Measurements from ENCODE around the gene TMEM176A. TPM values are rescaled to one million over a fixed set of nuclear protein-coding genes. Genes with fewer than 3 reads are reported as not detected.
"Not testable (repeated sequence)": the region's sequence is repeated elsewhere in the genome, so short reads cannot be mapped to it uniquely, and the experiment has no call there.

The TMEM176A gene
- total RNA-seq, 2 donors from 2014 or later: 56.3 to 102 TPM

DNA sequence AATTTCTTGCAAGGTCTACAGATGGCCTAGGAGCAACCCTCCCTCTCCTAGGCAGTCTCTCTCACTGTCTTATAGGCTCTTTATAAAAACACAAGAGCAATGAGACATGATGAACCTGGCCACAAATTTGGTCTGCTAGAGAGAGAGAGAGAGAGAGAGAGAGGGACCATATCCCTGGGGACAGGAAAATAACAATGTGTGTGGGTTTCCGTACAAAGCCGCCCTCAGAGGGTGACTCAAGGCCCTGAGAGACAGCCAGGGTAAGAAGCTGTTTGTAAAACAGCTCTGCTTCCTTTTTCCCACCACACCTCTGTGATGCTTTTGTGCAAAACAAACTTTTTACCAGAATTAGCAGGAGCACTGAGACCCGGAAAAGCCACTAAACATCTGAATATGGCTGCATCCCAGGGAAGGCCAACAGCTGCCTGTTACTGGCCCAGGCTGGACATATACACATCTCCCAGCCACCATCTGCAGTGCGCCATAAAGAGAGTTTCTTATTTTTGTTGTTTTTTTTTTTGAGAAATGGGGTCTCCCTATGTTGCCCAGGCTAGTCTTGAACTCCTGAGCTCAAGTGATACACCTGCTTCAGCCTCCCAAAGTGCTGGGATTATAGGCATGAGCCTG is 45.0 kb upstream of the TMEM176A start:
- H3K4me3 ChIP-seq: no peak overlapping the region
- H3K27me3 ChIP-seq: no peaks in the 10 kb centered on the region
- no peak for DNase-seq (ENCODE audit: low spot score)
- H3K27ac ChIP-seq: peak overlapping the region; percentile 0 to 54
- no peaks in the 10 kb centered on the region for H3K36me3 ChIP-seq
- TF ChIP-seq, protein P1, sequence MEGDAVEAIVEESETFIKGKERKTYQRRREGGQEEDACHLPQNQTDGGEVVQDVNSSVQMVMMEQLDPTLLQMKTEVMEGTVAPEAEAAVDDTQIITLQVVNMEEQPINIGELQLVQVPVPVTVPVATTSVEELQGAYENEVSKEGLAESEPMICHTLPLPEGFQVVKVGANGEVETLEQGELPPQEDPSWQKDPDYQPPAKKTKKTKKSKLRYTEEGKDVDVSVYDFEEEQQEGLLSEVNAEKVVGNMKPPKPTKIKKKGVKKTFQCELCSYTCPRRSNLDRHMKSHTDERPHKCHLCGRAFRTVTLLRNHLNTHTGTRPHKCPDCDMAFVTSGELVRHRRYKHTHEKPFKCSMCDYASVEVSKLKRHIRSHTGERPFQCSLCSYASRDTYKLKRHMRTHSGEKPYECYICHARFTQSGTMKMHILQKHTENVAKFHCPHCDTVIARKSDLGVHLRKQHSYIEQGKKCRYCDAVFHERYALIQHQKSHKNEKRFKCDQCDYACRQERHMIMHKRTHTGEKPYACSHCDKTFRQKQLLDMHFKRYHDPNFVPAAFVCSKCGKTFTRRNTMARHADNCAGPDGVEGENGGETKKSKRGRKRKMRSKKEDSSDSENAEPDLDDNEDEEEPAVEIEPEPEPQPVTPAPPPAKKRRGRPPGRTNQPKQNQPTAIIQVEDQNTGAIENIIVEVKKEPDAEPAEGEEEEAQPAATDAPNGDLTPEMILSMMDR (IDR thresholded peaks at IDR 0.05): no peak
- peaks cover 0 to 32% of the 10 kb centered on the region in 2 donors for H3K4me1 ChIP-seq
- H3K9me3 ChIP-seq: no peaks in the 10 kb centered on the region

DNA sequence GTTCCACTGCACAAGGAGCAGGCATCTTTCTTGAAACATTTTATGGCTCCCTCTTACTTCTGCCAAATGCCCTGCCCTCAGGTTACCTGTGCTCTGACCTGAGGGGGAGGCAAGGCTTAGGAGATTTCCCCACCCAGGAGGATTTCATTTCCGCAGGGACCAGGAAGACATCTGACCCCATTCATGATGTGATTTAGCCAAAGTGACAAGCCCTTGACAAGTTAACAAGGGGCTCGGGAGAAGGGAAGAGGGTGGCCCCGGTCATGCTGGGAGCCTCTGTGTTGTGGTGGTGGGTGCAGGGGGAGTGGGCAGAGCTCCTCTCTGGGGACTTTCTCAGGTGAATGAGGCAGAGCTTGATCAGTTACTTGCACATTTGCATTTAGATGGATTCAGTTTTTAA is 44.4 kb upstream of the TMEM176A start:
- Histone ChIP-seq H3K4me1 (peaks cover 0 to 30% of the 10 kb centered on the region in 2 donors), H3K9me3 (no peaks in the 10 kb centered on the region), H3K4me3 (no peak overlapping the region), H3K27me3 (no peaks in the 10 kb centered on the region), H3K27ac (peak overlapping the region; percentile 0 to 54), H3K36me3 (no peaks in the 10 kb centered on the region)
- TF ChIP-seq, protein P1 (IDR thresholded peaks at IDR 0.05): no peak
- DNase-seq (ENCODE audit: low spot score): no peak

DNA sequence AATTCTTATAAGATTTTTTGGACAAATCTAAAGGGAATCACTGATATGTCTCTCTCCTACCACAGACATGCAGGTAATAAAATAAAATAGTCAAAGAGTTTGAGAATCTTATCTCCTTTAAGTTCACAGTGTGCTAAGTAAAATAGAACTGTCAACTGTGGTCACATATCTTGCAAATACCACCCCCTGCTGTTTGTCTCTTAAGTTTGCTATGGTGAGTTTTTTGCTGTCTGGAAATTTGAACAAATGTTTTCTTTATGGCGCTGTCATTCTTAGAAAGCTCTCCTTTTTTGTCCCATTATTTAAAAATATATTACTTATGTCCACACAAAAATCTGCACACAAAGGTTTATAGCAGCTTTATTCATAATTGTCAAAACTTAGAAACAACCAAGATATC is 43.7 kb upstream of the TMEM176A start:
- Histone ChIP-seq H3K9me3 (no peaks in the 10 kb centered on the region), H3K36me3 (no peaks in the 10 kb centered on the region), H3K27ac (peak overlapping the region in 1 of 2 donors; percentile 0), H3K27me3 (no peaks in the 10 kb centered on the region), H3K4me1 (peaks cover 0 to 24% of the 10 kb centered on the region in 2 donors), H3K4me3 (no peak overlapping the region)
- TF ChIP-seq, protein P1 (IDR thresholded peaks at IDR 0.05): peak; percentile 32 to 65
- no peak for DNase-seq (ENCODE audit: low spot score)

DNA sequence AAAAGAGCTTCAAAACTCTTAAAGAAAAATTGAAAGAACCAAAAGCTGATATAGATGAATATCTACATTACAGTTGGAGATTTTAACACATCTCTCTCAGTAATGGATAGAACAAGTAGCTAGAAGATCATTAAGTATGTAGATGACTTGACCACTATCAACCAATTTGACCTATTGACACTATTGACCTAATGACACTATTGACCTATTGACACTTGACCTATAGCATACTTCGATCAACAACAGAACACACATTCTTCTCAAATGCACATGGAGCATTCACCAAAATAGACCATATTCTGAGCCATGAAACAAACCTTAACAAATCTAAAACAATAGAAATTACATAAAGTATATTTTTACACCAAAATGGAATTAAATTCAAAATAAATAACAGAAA is 41.1 kb upstream of the TMEM176A start:
- H3K4me3 ChIP-seq: no peak overlapping the region
- H3K9me3 ChIP-seq: no peaks in the 10 kb centered on the region
- peaks cover 0 to 14% of the 10 kb centered on the region in 2 donors for H3K4me1 ChIP-seq
- no peaks in the 10 kb centered on the region for H3K36me3 ChIP-seq
- no peaks in the 10 kb centered on the region for H3K27me3 ChIP-seq
- no peak overlapping the region for H3K27ac ChIP-seq
- TF ChIP-seq, protein P1 (IDR thresholded peaks at IDR 0.05): no peak
- no peak for DNase-seq (ENCODE audit: low spot score)

DNA sequence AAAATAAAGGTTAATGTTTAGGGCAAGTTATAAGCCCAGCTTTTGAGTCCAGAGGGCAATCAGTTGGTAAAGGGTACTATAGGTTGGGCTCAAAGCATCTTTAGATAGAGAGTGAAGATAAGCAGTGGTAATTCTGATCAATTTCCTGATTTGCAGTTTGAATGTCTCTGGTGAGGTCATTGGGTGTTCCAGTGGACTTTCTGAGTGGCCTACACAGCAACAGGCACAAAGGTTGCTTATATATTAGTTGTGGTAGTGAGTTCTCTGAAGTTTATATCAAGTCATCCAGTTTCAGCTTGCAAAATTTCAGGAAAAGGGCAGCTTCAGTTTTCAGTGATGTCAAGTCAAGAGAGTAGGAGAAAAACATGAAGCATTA is 34.2 kb upstream of the TMEM176A start:
- Histone ChIP-seq H3K27me3 (no peaks in the 10 kb centered on the region), H3K36me3 (no peaks in the 10 kb centered on the region), H3K4me3 (no peak overlapping the region), H3K9me3 (no peaks in the 10 kb centered on the region), H3K27ac (no peak overlapping the region), H3K4me1 (no peaks in the 10 kb centered on the region)
- no peak for DNase-seq (ENCODE audit: low spot score)
- TF ChIP-seq, protein P1 (IDR thresholded peaks at IDR 0.05): no peak

DNA sequence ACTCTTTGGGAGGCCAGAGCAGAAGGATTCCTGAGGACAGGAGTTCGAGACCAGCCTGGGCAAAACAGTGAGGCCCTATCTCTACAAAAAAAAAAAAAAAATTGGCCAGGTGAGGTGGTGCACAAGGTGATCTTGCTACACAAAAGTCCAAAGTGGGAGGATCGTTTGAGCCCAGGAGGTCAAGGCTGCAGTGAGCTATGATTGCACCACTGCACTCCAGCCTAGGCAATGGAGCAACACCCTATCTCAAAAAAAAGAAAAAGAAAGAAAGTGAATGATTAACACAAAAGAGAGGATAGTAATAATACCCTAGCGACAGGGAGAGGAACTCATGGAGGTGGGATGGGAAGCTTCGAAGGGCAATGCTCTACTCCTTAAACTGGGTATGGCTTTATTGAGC is 30.8 kb upstream of the TMEM176A start:
- no peaks in the 10 kb centered on the region for H3K36me3 ChIP-seq

DNA sequence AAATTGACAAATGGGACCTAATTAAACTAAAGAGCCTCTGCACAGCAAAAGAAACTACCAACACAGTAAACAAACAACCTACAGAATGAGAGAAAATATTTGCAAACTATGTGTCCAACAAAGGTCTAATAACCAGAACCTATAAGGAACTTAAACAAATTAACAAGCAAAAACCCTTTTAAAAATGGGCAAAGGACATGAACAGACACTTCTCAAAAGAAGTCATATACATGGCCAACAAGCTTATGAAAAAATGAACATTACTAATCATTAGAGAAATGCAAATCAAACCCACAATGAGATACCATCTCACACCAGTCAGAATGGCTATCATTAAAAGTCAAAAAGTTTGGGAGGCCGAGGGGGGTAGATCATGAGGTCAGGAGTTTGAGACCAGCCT is 26.4 kb upstream of the TMEM176A start:
- not testable (repeated sequence) for H3K36me3 ChIP-seq; H3K27me3 ChIP-seq; H3K4me3 ChIP-seq; H3K4me1 ChIP-seq; H3K27ac ChIP-seq; H3K9me3 ChIP-seq; DNase-seq (ENCODE audit: low spot score)

More for the DNA sequence above, 30.8 kb upstream of the TMEM176A start:
- Histone ChIP-seq H3K4me3 (no peak overlapping the region), H3K27ac (no peak overlapping the region), H3K27me3 (no peaks in the 10 kb centered on the region), H3K9me3 (no peaks in the 10 kb centered on the region), H3K4me1 (no peaks in the 10 kb centered on the region)
- no peak for DNase-seq (ENCODE audit: low spot score)
- TF ChIP-seq, protein P1 (IDR thresholded peaks at IDR 0.05): no peak

Measured in right atrium auricular region (tissue), 2 donors.